Measurements from ENCODE around the gene HECTD2.
"Not testable (repeated sequence)": the region's sequence is repeated elsewhere in the genome, so short reads cannot be mapped to it uniquely, and the experiment has no call there.

Gene HECTD2, protein sequence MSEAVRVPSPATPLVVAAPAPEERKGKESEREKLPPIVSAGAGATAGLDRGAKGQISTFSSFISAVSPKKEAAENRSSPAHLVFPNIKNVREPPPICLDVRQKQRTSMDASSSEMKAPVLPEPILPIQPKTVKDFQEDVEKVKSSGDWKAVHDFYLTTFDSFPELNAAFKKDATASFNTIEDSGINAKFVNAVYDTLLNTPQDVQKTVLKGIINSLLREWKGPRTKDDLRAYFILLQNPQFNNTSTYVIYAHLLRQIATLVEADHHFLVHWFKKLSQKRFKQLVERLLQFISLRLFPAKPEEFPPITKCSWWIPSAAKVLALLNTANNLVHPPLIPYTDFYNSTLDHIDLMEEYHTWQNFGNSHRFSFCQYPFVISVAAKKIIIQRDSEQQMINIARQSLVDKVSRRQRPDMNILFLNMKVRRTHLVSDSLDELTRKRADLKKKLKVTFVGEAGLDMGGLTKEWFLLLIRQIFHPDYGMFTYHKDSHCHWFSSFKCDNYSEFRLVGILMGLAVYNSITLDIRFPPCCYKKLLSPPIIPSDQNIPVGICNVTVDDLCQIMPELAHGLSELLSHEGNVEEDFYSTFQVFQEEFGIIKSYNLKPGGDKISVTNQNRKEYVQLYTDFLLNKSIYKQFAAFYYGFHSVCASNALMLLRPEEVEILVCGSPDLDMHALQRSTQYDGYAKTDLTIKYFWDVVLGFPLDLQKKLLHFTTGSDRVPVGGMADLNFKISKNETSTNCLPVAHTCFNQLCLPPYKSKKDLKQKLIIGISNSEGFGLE

DNA sequence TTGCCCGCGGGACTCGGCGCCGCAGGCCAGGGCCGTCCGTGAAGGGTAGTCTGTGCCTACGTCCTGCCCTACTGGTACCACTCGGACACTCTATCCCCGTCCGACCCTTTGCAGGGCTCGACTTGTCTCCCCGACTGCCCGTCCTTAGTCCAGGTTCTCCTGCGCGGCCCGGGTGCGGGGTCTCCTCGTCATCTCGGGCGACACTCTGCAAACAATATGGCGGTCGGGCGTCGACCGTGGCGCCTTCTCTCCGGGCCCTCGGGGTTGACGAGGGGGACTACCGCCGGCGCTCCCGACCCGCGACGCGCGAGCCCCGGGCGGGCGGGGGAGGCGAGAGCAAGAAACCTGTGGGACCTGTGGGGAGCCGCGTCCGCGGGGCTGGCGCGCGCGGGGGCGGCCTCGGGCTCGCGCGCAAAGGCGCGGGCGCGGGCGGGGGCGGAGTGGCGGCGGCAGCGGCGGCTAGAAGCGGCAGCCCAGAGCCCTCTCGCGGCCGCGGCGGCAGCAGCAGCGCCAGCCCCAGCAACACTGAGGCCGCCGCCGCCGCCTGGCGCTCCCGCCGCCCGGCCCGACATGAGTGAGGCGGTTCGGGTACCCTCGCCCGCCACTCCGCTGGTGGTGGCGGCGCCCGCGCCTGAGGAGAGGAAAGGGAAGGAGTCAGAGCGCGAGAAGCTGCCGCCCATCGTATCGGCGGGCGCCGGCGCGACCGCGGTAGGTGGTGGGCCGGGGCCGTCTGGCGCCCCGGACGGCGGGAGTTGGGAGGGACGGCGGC is at the start of gene HECTD2:
Gene HECTD2 (plus strand): TSS at position 476 of the 769 bp plus-strand sequence. CDS start 95 bp downstream, at position 571.
- DNase-seq (ENCODE audit: low read depth in 2 of 2), result peak; percentile 64 to 72

DNA sequence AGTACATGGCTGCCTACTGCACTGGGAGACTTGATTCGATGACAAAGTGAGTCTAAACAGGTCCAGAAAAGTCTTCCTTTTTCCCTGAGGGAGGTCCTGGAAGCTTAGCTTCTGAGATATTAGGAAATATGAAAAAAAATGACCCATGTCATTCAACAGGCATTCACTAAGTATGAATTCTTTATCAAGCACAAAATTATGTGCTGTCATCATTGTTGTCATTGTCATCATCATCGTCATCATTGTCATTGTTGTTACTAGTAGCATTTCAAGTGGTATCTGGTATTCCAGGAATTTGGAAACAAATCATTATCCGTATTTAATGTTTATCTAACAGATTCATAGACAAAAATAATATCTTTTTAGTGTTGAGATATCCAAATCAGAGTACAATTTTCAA is 49.7 kb upstream of the HECTD2 start:
- no peak for DNase-seq (ENCODE audit: low read depth in 2 of 2)

DNA sequence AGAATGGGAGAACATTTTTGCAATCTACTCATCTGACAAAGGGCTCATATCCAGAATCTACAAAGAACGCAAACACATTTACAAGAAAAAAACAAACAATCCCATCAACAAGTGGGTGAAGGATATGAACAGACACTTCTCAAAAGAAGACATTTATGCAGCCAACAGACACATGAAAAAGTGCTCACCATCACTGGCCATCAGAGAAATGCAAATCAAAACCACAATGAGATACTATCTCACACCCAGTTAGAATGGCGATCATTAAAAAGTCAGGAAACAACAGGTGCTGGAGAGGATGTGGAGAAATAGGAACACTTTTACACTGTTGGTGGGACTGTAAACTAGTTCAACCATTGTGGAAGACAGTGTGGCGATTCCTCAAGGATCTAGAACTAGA is 44.6 kb upstream of the HECTD2 start:
- not testable (repeated sequence) for DNase-seq (ENCODE audit: low read depth in 2 of 2)

DNA sequence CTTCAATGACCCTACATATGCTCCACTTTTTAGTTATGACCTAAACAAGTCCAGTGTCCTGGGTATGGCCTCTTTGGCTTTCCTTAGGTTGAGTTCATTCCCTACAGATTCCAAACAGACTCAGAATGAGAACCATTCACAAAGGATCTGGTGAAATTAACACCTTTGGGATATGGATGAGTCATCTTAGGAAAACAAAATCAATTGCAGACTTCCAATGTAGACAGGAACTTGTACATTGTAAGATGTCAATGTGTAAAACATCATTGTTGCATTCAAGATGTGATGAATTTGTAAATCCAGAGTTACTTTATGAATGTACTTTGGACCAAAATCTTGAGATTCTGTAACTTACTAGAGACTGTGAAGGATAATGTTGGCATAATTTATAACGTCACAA is 43.4 kb upstream of the HECTD2 start:
- DNase-seq (ENCODE audit: low read depth in 2 of 2), result no peak

DNA sequence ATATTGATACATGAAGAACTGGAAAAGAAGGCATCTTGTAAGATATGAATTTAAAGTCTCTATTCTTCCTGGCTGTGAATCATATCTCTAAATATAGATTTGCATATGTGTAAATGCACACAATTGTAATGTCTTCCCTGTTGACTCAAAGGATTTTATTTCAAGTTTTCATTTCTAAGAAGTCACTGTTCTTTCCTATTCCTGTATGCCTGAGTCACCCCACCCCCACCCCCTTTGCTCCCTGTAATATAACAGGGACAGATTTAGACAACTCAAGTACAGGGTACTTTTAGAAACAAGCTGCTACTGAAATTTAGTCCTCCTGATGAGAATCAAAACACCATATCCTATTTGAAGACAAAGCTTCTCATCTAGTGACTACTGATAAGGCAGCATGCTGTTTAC is 43.0 kb upstream of the HECTD2 start:
- no peak for DNase-seq (ENCODE audit: low read depth in 2 of 2)

DNA sequence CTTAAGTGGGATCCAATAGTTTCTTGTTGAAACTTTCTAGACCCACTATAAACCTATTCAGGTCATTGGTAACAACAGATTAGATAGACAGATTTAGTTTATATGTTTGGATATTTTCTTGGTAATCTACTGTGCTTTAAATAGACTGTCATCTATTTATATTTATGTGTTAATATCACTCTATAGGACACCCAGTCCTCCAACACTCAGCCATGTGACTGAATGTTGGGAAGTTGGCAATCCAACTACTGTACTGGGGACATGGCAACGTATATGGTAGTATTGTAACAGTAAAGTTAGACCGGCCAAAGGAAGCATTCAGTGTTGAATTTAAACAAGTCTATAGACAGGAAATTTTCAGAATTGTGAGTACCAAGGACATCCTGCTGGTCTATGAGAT is 42.6 kb upstream of the HECTD2 start:
- DNase-seq (ENCODE audit: low read depth in 2 of 2), result no peak

DNA sequence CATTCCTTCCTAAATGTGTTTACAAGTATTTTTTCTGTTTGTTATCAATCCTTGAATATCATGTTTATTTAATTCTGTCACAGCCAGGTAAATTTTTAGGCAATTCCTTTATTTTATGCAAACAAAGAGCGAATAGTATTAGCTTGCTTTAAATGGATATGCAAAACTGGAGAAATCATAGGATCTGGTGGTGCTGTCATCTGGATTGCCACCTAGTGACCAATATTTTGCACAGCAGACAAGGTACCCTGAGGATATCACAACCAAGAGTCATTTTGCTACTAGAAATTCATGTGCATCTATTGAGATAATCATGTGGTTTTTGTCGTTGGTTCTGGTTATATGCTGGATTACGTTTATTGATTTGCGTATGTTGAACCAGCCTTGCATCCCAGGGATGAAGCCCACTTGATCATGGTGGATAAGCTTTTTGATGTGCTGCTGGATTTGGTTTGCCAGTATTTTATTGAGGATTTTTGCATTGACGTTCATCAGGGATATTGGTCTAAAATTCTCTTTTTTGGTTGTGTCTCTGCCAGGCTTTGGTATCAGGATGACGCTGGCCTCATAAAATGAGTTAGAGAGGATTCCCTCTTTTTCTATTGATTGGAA is 40.1 kb upstream of the HECTD2 start:
- DNase-seq (ENCODE audit: low read depth in 2 of 2), result not testable (repeated sequence)

DNA sequence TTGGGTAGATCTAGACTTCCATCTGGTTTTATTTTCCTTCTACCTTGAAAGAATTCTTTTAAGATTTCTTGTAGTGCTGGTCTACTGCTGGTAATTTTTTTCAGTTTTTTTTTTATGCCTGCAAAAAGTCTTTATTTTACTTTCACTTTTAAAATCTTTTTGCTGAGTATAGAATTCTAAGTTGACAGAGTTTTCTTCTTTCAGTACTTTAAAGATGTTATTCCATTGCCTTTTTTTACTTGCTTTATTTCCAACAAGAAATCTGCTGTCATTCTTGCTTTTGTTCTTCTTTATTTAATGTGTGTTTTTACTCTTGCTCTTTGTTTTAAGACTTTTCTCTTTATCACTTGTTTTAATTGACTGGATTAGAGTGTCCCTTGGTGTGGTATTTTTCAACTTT is 36.1 kb upstream of the HECTD2 start:
- no peak for DNase-seq (ENCODE audit: low read depth in 2 of 2)

DNA sequence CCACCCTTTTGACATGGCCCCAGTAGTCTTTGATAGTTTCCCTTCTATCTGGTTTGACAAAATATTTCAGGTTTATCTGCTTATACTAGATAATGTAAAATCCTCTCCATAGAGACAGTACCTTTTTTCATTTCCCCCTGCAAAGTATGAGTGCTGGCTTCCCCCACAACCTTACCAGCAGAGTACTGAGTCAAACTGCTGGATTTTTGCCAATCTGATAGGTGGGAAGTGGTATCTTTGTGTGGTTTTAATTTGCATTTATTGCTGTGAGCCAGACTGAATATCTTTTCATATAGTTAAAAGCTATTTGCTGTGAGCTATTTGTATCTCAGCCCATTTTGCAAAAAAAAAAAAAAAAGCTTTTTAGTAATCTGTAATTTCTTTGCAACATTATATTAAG is 32.1 kb upstream of the HECTD2 start:
- no peak for DNase-seq (ENCODE audit: low read depth in 2 of 2)

DNA sequence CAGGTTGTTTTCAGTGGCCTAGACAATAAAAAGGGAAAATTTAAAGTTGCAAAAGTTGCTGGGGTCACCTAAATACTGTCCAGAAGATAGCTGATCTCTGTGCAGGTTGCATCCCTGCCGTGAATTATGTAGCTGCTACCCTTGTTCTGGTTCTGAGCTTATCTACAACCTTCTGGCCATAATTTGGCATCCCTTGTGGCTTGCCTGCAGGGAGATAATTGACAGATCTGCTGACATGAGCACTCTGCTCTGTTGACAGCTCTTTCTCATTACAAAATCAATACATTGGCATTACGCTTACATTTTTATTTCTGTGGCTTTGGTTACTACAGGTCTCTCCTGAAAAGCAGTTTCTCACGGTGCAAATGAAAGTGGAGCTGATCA is 29.3 kb upstream of the HECTD2 start:
- DNase-seq (ENCODE audit: low read depth in 2 of 2), result no peak

DNA sequence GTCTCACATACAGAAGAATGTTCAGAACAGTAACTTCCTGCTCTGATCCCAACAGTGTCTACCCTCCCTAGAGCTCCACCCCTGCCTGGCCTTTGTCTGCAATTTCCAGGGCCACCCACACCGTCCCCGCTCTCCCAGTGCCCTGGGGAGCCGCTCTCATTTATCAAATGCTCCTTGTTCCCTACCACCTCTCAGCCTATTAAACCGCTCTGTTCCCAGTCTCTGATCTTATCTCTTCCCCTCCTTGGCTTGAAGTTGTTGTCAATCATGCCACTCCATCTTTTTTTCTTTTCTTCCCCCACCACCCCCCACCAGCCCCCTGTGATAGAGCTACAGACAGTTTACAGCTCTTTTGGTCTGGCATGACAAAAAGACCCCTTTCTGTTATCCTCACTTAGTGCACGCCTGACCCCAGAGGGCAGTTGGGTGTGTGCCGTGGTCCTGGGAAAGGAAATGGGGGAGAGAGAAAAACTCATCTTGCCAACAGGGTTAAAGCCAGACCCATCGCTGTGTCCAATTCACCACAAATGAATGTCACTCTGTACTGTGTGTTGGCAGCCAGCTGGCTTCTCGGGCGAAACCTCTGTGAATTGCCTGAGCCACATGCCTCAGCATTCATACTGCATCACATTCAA is 28.8 kb upstream of the HECTD2 start:
- no peak for DNase-seq (ENCODE audit: low read depth in 2 of 2)

DNA sequence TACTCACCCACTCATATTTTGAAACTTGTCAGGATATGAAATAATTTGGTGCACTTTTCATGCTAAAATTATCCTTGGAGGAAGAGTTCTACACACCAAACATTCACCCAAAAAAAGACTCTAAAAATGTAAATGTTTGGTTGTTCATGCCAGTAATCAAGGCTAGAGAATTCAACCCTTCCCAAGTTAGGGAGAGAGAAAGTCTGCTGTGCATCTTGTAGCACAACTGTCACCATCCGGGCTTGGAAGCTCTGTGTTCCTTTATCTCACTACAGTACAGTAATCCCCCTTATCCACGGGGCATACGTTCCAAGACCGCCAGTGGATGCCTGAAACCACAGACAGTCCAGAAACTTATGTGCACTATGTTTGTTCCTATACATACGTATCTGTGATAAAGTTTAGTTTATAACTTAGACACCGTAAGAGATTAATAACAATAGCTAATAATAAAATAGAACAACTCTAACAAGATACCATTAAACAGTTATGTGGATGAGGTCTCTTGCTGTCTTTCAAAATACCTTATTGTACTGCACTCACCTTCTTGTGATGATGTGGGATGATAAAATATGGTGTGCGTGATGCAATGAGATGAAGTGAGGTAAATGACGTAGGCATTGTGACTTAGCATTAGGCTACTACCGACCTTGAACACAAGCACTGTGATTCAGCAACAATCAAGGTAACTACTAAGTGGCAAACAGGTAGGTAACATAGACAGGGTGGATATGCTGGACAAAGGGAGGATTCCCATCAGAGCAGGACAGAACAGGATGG is 24.6 kb upstream of the HECTD2 start:
- DNase-seq (ENCODE audit: low read depth in 2 of 2), result no peak

DNA sequence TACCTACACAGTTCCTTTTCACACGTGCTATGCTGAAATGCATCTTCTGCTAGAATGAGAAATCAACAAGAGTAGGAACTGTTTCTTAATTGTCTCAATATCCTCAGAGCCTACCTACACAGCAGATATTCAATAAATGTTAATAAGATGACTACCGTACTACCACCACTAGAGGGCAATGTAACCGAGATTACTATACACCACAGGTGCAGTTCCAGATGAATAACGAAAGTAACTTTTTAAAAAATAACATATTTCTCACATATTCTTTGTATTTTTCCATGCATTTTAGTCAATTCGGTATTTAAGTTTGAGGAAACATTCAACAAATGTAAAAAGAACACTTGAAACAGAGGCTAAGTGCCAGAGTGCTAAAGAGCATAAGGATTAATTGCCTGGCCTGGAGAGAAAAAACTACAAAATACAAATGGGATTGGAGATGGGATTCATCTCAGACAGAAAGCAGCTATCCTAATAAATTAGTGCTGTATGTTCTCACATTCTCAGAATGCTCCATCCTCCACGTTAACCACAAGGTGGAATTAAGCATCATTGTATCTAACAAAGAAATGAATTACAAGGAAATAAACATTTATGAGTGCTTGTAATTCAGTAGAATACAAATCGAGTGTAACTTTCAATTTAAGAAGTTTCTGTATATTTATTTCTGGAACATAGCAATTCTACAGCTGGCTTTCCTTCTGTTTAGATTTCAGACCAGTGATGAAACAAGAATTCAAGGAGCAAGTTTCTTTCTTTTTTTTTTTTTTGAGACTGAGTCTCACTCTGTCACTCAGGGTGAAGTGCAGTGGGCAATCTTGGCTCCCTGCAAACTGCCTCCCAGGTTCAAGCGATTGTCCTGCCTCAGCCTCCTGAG is 20.3 kb upstream of the HECTD2 start:
- DNase-seq (ENCODE audit: low read depth in 2 of 2), result no peak

DNA sequence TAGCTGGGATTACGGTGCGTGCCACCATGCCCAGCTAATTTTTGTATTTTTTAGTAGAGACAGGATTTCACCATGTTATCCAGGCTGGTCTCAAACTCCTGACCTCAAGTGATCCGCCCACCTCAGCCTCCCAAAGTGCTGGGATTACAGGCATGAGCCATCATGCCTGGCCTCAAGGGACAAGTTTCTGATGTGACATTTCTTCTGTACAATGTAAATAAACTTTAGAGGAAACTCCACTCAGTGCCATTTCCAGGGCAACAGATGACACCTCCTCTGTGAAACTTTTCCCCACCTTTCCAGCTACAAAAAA is 19.7 kb upstream of the HECTD2 start:
- DNase-seq (ENCODE audit: low read depth in 2 of 2), result not testable (repeated sequence)

DNA sequence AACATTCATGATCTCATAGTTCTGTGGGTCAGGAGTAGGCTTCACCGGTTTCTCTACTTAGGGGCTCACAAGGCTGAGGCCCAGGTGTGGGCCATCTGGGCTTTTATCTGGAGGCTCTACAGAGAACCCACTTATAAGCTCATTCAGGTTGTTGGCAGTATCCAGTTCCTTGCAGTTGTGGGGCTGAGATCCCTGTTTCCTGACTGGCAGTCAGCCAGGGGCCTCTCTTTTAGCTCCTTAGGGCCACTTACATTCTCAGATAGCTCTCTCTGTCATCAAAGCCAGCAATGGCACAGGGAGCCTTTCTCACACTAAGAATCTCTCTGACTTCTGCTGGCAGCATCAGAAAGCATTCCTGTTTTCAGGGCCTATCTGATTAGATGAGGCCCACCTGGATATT is 18.2 kb upstream of the HECTD2 start:
- DNase-seq (ENCODE audit: low read depth in 2 of 2), result no peak

DNA sequence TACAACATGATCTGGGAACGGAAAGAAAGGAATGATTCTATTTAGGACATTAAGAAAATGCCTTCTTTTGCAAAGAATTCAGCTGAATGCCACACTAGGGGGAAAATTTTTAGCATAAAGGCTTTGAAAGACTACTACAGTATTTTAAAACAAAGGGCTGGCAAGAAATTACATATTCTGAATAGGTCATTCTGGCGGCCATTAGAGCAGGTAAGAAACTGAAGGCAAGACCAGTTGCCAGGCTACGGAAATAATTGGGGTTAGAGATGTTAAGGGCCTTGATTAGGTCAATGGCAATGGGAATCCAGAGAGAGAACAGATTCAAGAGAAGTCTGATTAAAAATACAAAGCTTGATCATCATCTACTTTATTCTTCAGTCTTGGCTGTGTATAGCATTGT is 3.8 kb upstream of the HECTD2 start:
- no peak for DNase-seq (ENCODE audit: low read depth in 2 of 2)

DNA sequence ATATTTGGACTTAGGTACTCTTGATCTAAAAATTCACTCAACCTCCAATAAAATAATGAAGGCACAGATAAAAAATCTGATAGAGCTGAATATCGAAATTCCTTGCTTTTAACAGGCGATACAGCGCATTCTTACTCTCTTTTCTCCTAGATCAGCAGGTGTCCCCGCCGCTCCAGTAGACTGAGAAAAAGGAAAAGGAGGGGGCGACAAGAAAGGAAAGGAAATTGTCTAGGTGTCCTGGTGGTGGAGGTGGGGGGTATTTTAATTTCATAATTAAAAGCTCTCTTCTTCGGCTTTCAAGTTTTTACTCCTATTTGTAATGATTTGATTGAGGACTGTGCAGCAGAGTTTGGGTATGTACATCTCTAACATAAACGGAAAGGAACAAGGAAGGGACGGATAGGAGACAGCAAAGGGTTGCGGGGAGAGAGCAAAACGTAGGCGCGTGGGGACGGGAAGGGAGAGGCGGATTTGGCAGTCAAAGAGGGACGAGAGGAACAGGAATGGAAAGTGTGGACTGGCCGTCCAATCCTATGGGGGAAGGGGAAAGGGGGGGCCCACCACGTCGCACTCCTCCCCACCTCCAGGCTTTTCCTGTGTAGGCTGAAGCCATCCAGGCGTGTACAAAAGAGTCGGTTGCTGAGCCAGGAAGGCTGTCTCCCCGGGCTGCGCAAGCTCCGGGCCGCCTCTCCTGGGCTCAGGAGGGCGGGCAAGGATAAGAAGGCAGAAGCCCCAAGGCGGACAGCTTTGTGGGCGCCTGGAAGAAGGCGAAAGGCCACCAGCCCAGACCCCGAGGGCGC is 875 bp upstream of the HECTD2 start:
- DNase-seq (ENCODE audit: low read depth in 2 of 2), result peak in 1 of 2 donors; percentile 13

DNA sequence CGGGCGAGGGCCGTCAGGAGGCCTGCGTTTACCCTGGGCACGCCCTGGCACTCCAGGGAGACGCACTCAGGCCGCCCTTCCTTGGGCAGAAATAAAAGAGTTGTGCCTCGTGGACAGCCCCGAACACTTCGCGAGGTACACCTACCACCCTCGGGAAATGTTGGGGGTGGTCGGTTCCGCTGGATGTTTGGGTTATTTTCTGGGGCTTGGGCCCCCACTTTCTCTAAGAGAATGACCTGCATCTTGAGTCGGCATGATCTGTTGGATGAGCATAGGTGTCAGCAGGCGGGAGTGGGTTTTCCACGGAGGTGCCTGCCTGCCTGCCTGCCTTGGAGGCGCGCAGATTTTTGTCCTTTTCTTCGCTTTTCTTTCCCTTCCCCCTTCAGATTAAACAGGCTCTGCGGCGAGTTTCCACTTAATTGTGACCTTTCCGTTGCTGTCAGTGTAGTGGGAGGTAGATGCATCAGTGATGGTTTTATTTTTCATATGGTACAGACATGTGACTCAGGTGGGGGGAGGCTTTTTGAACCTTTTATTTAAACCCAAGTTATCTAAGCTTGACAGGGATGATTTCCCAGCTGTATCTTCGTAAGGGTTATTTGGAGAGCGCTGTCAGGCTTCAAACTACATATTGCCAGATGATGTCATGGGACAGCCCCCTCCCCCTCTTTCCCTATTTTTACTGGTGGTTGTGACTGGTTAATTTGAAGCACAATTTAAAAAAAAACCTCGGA is 661 bp downstream of the HECTD2 start:
- DNase-seq (ENCODE audit: low read depth in 2 of 2), result peak in 1 of 2 donors; percentile 1
